GM19240 (cell line): ENCODE results near the gene CHN1.

ENCODE experiments used
- DNase-seq: peaks from one replicate; pipeline ENCODE4 v3.0.0; 2011; ENCODE audit warnings: low spot score; ENCODE audit not compliant: insufficient read length

CHN1 gene

DNA sequence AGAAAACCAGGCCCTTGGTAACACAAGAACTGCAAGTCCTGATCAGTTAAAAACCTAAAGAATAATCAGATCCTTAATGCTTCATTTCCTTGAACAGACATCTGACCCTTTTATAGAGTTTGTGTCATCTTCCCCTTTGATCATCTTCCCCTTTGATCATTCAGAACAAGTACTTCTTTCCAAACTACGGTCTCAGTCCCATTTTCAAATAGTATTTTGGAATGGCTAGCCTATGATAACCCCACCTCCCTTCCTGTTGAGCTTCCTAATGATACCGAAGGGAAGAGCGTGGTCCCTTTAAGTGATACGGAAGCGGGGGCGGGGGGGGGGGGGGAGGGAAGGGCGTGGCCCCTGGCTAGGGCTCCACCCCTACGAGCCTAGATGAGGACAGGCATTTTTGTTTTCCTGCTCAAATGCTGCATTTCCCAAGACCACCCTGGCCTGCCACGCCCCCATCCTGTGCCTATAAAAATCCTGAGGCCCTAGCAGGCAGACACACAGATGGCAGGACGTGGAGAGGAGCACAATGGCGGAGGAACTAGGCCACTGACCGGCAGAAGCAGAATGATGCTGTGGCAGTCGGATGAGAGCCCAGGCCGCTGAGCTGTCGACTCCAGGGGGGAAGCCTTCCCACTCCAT is 216.8 kb downstream of the CHN1 start:
- no peak for DNase-seq

DNA sequence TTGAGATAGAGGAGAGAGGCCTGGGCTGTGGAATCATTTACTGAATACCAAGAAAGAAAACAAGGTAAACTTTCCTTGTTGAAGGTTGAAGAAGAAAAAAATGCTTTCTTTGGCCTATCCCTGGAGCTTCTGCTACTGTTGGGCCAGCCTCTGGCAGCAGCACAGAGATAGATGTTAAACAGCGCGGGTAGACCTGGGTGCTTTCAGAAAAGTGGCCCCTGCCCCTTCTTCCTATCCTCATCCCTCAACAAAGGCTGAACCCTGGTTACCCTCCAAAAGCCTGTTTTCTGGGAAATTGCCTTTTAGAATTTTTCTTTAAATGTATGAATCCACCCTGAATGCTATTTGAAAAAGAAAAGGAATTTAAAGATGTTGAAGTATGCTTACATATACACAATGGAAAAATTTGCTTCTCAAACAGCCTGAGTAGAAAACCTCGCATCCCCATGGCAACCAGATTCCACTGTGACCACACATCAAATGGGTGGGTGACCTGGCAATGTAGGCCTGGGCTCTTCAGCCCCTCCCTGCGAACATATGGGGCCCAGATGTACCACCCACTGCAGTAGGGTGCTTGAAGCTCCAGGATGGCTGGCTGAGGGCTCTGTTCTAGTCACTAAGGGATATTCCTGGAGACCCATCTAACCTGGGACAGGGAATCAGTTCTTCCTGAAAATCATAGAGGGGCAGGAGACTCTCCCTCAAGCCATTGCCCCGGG is 217.5 kb downstream of the CHN1 start:
- no peak for DNase-seq

- DNase-seq: no peak
These were observed 219.0 kb downstream of the CHN1 start for GRCh38 chr2:174786066-174786725.

DNA sequence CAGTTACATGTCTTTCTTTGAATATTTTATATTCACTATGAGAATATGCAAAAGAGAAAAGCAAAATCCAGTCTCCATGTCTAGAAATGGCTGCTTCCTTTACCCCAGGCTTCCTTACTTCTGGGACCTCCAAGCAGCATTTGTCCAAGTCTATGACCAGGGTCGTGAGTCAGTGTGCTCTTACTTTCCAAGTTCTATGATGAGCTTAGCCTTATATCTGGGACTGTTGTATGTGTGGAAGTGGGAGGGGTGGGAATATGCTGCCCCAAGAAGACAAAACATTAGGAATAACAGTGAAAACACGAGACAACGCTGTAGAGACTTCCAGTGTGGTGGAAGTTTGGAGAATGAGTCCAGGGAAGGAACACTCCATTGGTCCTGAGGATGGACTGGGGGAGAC is 219.7 kb downstream of the CHN1 start:
- no peak for DNase-seq

- no peak for DNase-seq
These were observed 220.3 kb downstream of the CHN1 start for GRCh38 chr2:174784909-174785308.

DNA sequence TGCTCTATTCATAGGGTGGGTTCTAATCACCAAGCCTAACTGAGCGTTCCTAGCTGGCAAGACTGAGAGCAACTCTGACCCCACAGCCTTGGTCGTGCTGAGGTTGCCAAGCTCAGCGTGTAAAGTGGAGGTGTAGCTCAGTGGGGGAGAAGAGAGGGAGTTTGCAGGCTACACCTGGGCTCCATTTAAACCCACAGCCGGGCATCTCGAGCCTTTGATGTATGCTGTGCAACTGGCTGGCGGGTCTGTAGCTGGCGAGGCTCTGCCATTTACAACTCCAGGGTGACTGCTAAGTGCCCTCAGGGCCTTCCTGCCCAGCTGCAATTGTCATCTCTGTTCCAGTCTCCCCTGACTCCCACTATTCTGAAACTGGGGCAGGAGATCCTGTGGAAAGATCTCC is 220.9 kb downstream of the CHN1 start:
- no peak for DNase-seq

DNA sequence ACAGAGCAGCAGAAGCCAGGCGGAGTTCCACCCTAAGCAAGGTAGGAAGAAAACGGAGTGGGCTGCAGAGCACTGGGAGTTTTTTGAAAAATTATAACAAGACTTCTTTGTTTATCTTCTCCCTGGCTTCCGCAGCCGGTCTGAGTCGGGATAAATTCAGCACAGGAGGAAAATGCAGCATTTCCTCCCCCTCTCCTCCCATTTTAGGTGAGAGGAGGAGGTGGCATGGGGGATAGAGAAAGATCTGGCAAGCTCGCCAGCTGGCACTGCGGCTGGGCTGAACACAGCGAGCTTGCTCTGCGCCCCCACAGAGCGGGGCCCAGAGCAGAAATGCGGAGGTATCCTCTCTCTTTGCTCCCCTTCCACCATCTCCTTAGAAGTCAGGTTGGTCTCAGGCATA is 223.2 kb downstream of the CHN1 start:
- DNase-seq: no peak

DNA sequence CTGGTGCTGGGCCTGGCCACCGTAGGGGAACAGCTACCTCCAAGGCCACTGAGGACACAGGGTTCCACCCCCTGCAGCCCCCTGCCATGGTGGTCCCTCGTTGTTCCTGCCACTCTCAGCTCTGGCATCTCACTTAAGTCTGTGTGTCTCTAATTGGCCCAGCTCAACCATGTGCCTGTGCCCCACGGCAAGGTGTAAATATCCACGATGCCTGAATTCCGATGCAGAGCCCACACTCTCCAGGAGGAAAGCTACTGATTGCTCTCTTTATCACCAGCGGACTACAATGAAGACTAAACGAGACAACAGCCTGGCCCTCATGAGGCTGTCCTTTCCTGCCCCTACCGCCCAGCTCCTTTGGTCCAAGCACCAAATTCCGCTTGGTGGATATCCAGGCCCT is 223.9 kb downstream of the CHN1 start:
- DNase-seq: no peak

- DNase-seq: no peak
These were observed 224.3 kb downstream of the CHN1 start for GRCh38 chr2:174780856-174781255.

GRCh38 chr2:174780191-174780840 is 224.9 kb downstream of the CHN1 start:
- no peak for DNase-seq

DNA sequence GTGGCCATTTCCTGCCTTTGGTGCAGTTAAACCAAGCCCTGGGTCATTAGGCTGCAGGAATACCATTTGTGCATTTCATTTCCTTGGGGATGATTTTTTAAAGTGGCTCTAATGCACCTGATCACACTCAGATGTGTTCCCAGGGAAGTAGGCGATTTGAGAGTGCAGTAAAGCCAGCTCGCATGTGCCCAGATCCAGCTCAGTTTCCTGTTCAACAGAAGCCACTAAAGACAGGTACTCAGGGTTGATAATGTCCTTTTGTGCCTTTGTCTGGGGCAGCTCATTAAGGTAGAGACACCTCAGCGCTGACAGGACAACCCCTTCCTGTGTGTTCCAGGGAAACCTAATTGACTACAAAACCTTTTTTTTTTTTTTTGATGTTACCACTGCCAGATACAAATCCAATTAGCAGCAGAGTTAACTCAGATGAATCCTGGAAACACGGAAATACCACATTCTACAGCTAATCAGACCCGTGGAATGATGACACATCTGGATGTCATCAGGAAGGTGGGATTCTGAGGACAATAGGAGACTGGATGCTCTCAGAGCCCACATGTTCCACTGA is 225.7 kb downstream of the CHN1 start:
- no peak for DNase-seq

GRCh38 chr2:174778085-174778981 is 226.8 kb downstream of the CHN1 start:
- DNase-seq: no peak

DNA sequence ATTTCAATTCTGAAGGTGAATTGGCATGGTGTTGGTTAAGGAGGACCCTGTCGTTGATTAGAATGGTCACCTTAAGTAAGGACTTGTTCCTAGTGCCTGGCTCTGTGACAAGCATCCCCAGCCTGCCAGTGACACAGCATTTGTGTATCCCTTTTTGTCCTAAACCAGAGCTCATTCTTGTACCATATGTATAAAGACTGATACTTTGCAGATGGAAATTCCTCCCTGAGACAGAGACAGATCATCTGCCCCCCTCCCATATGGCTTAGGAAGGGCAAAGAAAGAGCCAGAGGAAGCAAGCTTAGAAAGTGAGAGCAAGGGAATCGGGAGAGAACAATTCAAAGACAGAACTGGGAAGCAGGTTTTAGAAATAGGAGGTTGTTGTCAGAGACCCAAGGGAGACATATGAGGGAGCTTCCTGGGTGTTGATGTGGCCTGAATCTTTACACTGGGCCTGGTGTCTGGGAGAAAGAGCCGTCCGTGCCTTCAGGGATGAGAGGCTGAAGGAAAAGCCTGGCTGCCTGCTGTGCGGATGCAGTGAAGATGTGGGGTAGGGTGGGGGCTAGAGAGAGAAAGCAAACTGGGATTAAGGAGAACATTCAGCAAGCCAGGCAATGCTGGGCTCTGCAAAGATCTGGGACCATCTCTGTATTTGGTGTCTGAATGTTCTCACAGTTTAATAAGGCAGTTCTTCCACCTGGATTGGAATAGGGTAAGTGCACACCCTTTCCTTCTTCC is 227.7 kb downstream of the CHN1 start:
- DNase-seq: no peak

DNA sequence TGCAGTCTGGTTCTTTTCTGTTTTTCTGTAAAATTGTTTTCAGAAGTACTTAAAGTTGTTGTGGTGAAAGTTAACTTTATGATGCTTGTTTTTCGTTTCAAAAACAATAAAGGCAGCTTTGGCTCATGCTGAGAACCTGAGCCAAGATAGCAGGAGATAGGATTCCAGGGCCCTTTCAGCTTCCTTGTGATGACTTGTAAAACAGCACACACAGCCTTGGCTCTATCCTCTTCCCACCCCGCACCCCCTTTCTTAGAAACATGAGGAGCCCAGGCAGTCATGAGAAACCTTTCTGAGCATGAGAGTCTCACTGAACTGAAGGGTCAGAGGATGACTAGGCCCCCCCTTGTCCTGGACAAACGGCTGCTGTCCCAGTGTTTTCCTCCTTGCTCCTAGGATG is 228.5 kb downstream of the CHN1 start:
- DNase-seq: no peak

GRCh38 chr2:174776223-174776622 is 229.0 kb downstream of the CHN1 start:
- no peak for DNase-seq

GRCh38 chr2:174775571-174775980 is 229.6 kb downstream of the CHN1 start:
- DNase-seq: no peak

DNA sequence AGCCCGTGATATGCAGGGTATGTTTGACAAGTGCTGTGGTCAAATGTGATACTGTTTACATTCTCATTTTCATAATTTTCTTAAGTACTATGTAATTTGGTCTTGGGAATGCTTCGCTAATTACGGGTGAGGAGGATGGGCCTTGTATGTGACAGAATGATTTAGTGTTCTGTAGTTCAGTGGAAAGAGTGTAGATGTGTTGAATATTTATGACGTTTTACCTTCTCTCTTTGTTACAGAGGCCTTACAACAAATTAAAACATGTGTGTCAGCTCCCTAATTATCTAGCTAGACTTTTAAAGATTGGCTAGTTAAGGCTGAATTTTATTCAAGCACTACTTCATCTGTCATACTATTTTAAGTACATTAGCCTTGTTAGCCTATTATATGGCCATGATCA is 230.3 kb downstream of the CHN1 start:
- no peak for DNase-seq

GRCh38 chr2:174773215-174773614 is 232.0 kb downstream of the CHN1 start:
- no peak for DNase-seq

DNA sequence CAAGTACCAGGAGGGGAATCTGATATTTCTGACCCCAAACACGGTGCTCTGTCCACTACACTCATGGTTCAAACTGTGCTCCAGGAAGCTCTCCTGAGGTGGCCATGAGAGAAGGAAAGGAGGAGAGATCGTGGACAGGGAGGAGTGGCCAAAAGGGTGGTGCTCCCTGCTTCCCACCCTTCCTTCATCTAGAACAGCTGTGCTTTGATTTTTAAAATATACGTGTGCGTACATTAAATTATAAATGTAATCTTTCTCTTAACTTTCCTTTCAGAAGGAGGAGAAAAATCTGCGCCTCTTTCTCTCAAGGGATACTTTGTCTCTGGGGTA is 232.7 kb downstream of the CHN1 start:
- DNase-seq: no peak
